ENCODE measurements around the gene METTL22.

GRCh38 chr16:8669481-8669880, 48.0 kb downstream of the METTL22 start:
- TF ChIP-seq CHD2 (IDR thresholded peaks at IDR 0.05; ENCODE audit: low read length, partially characterized antibody): no peak
- no peak for TF ChIP-seq USF2 (IDR thresholded peaks at IDR 0.05)

All from A549 (cell line).